Suppressor macrophage (primary cell): ENCODE measurements around the gene EIF3B.

Source experiments
- DNase-seq, 4 experiments: peaks; one replicate each; pipeline ENCODE4 v3.0.0-alpha.2; 2020 to 2022

Gene EIF3B

DNA sequence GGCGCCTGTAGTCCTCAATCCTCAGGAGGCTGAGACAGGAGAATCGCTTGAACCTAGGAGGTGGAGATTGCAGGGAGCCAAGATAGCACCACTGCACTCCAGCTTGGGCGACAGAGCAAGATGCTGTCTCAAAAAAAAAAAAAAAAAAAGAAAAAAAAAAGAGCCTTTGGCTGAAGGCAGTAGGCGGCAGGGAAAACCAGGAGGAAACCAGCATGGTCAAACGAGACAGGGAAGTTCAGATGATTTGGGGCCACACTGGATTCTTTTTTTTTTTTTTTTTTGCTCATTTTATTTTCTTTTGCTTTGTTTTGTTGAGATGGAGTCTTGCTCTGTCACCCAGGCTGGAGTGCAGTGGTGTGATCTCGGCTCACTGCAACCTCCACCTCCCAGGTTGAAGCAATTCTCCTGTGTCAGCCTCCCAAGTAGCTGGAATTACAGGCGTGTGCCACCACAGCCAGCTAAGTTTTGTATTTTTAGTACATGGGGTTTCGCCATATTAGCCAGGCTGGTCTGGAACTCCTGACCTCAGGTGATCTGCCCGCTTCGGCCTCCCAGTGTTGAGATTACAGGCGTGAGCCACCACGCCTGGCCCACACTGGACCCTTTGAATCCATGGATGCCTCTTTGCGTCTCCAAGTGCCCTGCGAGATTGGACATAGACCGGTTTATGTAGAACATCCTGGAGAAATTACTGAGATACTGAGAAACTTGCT lies 7.1 kb upstream of the EIF3B start:
- peak; percentile 31 to 66 (median 54) for DNase-seq

DNA sequence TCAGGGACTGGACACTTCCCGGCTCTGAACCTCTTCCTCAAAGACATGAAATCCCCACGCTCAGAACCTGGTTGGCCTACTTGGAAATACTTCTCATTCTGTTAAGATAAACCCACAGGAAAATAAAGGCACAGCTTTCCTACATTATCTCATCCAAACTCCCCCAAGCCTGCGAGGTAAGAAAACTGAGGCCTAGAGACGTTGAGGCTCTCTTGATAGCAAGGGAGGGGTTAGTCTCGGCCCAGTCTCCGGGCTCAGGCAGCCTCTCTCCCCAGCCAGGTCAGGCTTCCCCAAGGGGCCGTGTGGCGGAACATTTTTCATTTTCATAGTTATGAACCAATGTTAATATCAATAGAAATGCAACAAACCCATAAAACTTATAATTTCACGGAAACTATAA lies 4.6 kb upstream of the EIF3B start:
- DNase-seq = no peak

DNA sequence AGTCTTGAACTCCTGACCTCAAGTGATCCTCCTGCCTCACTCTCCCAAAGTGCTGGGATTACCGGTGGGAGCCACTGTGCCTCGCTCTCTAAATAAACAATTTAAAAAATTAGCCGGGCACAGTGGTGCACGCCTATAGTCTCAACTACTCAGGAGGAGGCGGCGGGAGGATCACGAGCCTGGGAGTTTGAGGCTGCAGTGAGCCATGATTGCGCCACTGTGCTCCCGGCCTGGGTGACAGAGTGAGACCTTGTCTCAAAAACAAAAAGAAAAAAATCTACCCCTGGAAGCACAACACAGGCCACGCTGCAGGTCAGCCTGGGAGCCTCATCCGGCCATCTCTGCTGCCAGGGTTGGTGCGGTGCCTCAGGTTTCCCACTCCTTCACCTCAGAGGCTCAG lies 3.8 kb upstream of the EIF3B start:
- peak in 3 of 4 experiments; percentile 23 to 59 (median 30) for DNase-seq

DNA sequence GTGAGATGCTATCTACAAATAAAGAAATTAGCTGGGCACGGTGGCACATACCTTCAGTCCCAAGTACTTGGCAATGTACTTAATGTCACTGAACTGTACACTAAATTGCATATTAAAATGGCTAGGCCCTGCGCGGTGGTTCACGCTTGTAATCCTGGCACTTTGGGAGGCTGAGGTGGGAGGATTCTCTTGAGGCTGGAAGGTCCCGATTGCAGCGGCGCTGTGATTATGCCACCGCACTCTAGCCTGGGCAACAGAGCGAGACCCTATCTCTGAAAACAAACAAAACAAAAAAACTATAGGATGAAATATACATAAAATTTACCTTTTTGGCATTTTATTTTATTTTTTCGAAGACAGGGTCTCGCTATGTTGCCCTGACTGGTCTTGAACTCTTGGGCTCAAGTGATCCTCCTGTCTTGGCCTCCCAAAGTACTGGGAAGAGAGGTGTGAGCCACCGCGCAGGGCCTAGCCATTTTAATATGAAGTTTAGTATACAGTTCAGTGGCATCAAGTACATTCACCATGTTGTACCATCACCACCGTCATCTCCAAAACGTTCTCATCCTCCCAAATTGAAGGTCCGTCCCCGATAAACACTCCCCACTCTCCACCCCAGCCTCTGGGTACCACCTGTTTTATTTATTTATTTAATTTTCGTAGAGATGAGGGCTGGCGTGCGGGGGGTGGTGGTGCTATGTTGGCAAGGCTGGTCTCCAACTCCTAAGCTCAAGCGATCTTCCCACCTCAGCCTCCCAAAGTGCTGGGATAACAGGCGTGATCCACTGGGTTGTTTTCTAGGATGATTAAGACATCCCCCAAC lies 1.3 kb upstream of the EIF3B start:
- DNase-seq = no peak

DNA sequence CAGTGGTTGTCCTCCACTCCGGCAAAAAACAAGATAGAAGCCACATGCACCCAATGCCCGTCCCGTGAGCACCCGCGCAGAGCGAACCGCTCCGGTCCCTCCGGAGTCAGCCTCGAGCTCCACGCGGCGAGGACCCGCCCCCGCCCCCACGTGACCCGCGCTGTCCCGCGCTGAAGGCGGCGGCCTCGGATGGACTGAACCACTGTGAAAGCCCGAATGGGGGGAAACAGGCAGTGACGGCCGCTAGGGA lies 766 bp upstream of the EIF3B start:
- DNase-seq = peak; percentile 90 to 96 (median 94)

DNA sequence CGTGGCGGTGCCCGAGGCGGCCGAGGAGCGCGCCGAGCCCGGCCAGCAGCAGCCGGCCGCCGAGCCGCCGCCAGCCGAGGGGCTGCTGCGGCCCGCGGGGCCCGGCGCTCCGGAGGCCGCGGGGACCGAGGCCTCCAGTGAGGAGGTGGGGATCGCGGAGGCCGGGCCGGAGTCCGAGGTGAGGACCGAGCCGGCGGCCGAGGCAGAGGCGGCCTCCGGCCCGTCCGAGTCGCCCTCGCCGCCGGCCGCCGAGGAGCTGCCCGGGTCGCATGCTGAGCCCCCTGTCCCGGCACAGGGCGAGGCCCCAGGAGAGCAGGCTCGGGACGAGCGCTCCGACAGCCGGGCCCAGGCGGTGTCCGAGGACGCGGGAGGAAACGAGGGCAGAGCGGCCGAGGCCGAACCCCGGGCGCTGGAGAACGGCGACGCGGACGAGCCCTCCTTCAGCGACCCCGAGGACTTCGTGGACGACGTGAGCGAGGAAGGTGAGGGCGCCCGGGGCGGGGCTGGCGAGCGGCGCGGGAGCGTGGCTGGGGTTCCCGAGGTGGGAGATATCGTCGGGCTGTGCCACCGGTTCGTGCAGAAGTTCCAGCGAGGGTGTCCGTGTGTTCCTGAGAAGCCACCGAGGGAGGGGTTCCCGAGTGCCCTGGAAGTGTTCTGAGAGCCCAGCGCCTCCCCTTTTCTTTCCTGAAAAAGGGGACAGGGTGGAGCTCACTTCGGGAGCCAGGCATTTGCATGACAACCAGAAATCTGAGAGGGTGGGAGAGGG lies 495 bp downstream of the EIF3B start:
- DNase-seq = peak; percentile 5 to 44 (median 32)

DNA sequence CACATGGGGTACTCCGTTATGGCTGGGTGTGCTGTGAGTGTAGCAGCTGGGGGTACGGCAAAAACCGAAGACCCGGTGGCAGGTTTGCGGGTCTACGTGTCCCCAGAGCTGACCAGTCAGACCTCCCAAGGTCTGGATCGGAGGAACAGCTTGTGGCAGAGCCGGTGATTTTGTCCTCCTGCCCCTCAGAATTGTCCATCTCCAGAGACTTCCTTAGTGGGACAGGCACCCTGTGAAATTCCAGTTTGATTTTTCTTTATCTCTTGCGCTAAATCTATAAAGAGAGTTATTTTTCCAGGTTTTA lies 1.0 kb downstream of the EIF3B start:
- DNase-seq = peak in 2 of 4 experiments; percentile 10 to 18

DNA sequence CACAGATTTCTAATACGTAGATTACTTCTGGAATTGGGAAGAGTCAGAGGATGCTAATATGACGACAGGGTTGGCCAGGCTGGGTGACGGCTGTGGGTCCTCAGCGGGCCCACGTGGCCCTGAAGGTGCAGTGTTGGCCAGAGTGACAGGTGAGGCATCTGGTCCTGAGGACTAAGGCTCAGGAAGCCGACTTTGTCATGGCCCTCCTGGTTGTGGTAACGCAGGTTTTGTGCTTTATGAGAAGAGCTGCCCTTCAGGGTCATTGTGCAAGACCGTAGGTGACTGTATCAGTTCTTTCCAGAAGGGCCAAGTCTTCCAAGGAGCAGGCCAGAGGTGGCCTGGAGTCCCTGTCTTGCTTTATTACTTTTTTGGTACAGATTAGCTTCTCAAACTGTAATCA lies 2.5 kb downstream of the EIF3B start:
- no peak for DNase-seq

DNA sequence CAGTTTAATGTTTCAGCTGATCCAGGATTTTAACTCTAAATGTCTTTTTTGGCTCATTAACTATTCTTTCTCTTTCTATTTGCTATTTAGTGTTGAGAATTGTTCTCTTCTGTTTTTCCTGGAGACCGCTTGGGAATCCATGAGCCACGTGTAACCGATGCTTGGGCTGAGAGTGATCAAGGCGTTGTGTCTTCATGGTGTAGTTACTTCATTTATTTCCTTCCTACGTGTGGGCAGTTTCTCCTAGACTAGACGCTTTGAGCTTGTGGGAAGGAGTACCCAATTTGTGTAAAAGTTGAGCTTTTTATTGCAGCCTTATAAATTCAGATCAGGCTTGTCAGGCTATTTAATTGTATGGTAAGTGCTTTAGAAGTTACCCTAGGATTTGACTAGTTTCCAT lies 2.9 kb downstream of the EIF3B start:
- DNase-seq = peak; percentile 12 to 52 (median 48)

DNA sequence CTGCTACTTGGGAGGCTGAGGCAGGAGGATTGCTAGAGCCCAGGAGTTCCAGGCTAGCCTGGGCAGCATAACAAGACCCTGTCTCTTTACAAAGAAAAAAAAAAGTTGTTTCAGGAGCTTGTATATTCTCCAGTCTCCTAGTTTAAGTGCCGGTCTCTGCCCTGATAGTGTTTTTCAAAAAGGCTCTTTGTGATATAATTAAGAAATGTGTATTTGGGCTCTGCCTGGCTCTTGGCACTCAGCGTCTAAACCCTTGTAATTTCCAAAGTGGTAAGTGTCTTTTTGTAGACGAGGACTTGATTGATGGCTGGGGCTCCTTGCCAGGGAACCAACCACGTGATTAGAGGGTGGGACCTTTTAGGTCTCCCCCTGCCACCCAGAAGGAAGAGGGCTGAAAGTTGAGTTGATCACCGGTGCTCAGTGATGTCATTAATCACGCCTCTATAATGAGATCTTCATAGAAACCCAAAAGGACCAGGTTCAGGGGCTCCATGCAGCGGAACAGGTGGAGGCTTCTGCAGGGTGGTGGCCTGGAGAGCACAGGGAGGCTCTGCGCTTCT lies 4.4 kb downstream of the EIF3B start:
- DNase-seq = no peak

DNA sequence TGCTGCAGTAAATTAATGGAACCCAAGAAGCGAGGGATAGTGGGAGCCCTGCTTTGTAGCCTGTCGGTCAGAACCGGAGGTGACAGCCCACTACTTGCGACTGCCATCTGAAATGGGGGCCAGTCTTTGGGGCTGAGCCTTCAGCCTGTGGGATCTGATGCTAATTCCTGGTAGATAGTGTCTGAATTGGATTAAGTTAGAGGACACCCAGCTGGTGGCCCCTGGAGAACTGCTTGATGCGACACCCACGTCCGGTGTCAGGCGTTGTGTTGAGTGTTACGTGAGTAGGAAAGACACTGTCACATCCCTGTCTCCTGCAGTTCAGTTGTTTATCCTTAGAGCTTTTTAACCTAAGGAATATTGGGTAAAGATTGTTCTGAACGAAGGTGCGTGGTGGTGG lies 5.0 kb downstream of the EIF3B start:
- DNase-seq = no peak

DNA sequence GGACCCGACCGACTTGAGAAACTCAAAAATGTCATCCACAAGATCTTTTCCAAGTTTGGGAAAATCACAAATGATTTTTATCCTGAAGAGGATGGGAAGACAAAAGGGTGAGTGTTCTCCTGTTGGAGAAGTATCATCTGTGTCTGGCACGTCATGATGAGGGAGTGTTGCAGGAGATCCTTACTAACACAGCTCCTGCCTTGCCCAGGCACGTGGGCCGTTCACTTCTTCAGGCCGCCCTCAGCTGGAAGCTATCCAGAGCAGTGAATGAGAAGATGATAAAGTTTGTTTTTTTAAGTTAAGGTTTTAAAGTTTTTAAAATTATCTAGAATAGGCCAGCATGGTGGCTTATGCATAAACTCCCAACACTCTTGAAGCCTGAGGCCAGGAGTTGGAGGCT lies 6.2 kb downstream of the EIF3B start:
- no peak for DNase-seq

DNA sequence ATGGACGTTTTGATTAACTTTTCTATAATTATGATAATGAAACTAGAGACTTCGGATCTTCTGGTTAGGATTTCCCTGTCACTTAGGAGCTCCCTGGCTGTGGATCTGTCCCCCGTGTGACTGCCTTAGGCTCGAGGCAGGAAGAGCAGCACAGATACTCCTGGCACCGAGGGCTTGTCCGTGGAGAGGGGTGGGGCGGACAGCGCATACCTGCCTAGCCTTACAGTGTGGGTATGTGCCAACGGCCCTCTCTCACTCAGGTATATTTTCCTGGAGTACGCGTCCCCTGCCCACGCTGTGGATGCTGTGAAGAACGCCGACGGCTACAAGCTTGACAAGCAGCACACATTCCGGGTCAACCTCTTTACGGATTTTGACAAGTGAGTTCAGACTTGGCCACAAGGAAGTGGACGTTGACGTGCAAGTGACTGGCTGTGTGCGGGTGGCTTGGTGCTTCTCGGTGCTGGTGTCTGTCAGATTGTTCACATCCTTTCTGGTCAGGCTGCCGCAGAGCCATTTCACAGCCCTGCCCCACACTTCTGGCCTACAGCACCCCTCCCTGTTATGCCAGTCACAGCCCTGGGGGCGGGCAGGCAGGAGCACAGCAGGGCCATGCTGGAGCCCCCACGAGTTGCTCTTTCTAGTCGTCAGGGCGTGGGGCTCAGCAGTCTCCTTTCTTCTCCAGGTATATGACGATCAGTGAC lies 7.9 kb downstream of the EIF3B start:
- no peak for DNase-seq

DNA sequence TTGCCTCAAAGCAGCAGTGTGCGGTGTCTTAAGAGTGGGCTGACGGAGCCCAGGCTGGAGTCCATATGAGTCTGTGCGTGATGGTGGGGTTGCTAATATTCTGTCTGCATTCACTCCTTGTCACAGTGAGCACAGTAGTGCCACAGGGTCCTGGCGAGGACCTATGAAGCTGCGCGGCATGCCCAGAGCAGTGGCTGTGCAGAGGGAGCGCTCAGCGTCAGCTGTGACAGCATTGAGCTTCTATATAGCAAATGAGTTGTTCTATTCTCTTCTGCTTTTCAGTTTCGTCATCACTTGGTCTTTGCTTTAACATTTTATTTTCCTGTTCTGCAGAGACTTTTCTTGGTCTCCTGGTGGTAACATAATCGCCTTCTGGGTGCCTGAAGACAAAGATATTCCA lies 14.5 kb downstream of the EIF3B start:
- no peak for DNase-seq

DNA sequence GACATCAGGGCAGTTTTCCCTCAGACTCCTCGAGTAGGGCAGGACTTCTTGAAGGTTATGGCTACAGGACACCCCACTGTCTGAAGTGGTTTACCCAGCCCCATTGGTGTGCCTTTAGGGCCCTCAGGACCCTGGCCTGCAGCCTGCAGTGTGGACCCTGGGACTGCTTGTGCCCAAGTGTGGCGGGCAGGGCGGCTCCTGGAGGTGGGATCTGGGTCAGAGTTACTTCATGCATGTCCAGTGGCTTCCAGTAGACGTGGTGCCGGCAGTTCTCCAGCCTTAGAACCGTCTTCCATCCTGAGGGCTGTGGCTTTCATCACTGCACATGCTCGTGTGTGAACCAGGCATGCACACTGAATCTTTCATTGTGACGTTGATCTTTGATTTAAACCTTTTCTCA lies 16.7 kb downstream of the EIF3B start:
- DNase-seq = no peak

DNA sequence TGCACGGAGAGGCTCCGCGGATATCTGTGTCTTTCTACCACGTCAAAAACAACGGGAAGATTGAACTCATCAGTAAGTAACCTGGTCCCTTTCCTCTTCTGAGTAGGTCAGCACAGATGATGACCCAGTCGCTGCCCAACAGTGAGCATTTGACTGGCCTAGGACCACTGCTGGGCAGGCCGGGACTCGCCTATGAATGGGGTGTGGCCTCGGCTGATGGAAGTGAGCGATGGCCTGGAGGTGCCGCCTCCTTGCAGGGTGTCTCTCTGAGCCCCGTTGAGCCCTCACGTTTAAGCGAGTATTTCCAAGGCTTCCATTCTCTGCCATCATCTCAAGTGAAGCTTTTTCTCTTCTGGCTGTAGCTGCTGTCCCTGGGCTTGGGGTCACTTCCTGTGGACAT lies 18.1 kb downstream of the EIF3B start:
- no peak for DNase-seq

DNA sequence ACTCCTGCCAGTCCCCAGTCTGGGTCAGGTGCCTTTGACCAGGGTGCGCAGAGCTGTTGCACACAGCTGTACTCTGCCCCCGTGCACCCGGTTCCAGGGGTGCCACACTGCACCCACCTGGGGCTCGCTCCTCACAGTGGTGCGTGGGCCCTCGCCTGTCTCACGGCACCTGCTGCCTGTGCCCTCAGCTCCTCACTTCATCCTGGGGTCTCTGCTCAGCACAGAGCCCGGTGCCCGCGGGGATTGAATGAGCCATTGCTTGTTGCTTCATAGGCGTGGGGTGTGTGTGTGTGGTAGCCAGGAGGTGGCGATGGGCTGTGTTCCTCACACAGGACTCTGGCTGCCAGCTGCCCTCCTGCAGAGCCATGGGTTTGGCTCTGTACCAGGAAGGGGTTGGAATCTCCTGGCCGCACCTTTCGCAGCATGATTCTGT lies 18.5 kb downstream of the EIF3B start:
- DNase-seq = no peak

DNA sequence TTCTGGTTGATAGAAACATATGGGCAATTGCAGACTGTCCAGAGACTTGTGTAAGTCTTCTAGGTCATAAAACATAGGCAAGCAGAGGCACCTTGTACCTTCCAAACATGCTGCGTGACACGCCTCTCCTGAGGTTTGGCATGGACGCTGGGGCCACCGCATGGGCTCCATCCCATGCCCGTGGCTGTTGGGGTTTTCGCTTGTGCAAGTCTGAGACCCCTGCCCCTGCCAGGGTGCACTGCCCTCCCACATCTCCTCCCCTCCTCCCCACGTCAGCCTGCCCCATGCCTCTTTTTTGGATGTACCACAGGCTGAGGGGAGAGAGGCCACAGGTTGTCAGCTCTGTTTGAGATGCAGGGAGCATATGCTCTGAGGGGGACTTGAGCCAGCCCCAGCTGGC lies 19.0 kb downstream of the EIF3B start:
- no peak for DNase-seq

DNA sequence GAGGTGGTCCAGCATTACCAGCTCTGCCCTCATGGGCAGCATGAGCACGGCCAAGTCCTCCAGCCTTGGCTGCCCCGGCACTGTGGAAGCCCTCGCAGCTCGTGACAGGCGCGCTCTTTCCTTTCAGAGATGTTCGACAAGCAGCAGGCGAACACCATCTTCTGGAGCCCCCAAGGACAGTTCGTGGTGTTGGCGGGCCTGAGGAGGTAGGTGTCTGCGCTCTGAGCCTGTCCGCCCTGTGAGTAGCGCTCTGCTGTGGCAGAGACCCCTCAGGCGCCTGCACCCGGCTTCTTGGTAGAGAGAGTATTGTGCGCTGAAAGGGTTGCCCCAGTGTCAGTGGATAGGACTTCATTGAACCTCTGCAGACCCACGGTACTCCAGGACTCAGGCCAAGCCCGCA lies 19.8 kb downstream of the EIF3B start:
- DNase-seq = no peak

DNA sequence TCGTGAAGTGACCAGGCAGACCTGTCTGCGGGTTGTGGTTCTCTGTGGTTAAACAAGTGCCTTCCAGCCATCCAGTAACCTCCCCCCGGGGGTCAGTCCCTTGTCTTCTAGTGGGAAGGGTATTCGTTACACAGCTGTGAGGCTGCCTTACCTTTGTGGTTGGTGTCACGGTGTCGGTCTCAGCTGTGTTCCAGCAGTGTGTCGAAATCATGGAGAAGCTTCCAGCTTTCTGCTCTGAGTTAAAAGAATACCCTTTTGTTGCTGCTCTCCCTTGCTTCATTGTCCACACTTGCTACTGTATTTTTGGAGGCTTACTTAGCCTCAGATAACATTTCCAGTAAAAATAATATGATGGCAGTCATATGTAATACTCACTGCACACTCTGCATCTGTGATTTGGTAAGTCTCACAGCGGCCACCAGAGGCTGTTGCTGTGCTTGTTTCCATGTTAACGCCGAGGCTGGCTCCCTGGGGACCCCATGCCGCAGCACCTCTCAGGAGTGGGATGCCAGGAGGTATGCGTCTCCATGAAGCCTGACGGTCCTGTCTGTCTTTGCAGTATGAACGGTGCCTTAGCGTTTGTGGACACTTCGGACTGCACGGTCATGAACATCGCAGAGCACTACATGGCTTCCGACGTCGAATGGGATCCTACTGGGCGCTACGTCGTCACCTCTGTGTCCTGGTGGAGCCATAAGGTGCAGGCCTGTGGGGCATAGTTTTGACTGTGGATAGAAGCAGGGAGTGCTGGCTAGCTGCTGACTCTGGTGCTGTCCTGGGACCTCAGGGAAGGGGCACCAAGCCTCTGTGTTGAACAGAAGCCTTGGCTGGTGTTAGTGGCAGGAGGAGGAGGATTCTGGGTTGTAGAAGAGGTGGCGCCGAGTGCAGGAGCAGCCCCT lies 20.5 kb downstream of the EIF3B start:
- no peak for DNase-seq

DNA sequence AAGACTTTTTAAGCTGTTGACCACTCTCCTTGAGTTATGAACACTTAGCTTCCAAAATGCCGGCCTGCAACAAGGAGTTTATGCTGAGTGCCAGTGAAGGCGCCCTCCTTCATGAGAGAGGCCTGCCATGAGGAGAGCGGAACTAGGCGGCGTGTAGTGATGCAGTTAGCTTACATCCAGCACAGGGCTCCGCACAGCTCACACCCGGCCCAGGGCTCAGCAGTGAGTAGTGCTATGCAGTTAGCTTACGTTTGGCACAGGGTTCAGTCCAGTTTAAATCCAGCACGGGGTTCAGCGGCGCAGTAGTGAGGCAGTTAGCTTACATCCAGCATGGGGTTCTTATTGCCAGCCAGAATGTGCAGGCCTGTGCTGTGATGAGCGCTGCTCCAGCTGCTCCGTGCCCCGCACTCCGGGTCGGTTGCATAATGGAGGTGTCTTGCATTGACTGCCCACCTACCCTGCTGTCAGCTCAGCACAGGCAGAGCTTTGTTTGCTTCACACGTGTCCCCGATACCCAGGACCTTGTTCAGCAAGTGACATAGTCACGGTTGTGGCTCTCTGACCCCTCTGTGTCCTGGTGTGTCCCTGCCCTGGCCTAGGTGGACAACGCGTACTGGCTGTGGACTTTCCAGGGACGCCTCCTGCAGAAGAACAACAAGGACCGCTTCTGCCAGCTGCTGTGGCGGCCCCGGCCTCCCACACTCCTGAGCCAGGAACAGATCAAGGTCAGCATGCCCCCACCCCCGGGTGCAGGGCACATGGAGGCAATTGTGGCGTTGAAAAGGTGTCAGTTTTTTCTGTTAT lies 21.9 kb downstream of the EIF3B start:
- DNase-seq = no peak
